H1 (cell line): ENCODE measurements around the gene CUEDC1. TPM values are rescaled to one million over a fixed set of nuclear protein-coding genes. Genes with fewer than 3 reads are reported as not detected.

Experiments
- E2F6 ChIP-seq: IDR thresholded peaks from 2 replicates; pipeline ENCODE4 v1.6.1; 2012; ENCODE audit warnings: inconsistent platforms
- EP300 ChIP-seq, 2 experiments: IDR thresholded peaks; 1 replicate in 1 of 2; 2 replicates in 1 of 2; pipeline ENCODE4 v1.6.1; 2011 to 2012; ENCODE audit warnings: low read depth in 2 of 2, low read length in 2 of 2, mild to moderate bottlenecking in 2 of 2, borderline replicate concordance in 1 of 2, inconsistent platforms in 1 of 2, moderate library complexity in 1 of 2
- FOSL1 ChIP-seq: IDR thresholded peaks from 2 replicates; pipeline ENCODE4 v1.6.1; 2011; ENCODE audit warnings: mild to moderate bottlenecking, low read depth, low read length, moderate library complexity; ENCODE audit not compliant: insufficient read depth
- GABPA ChIP-seq: IDR thresholded peaks from 2 replicates; pipeline ENCODE4 v1.6.1; 2011; ENCODE audit warnings: mild to moderate bottlenecking, low read length, moderate library complexity, borderline replicate concordance; ENCODE audit not compliant: insufficient read depth
- HDAC2 ChIP-seq, 2 experiments: fragments of 300-600 bp in 1 of 2; sonication (generic) in 1 of 2; IDR thresholded peaks; 2 replicates each; pipeline ENCODE4 v1.6.1; 2011 to 2012; ENCODE audit warnings: low read depth in 2 of 2, low read length in 2 of 2, mild to moderate bottlenecking in 2 of 2, moderate library complexity in 2 of 2, borderline replicate concordance in 1 of 2, inconsistent platforms in 1 of 2
- KDM5A ChIP-seq: fragments of 200-600 bp; IDR thresholded peaks from 2 replicates; pipeline ENCODE4 v1.7.1; 2012; ENCODE audit warnings: mild to moderate bottlenecking, low read length, inconsistent platforms, mixed read lengths
- SRF ChIP-seq: IDR thresholded peaks from 2 replicates; pipeline ENCODE4 v1.6.1; 2011; ENCODE audit warnings: mild to moderate bottlenecking, low read depth, low read length, moderate library complexity
- polyA plus RNA-seq, 7 experiments: library from polyadenylated mRNA; depleted of rRNA in 3 of 7; stranded (reverse) in 5 of 7; unstranded in 2 of 7; fragments of >200 nt in 5 of 7; fragments of 200-250 nt in 2 of 7; gene quantifications; 1 replicate in 5 of 7; 2 replicates in 1 of 7; 4 replicates in 1 of 7; pipeline versions ENCODE4 v1.2.1 to v1.2.3, GENCODE V29; 2011 to 2013; ENCODE audit warnings: missing spikeins in 2 of 7, mixed read lengths in 2 of 7
- total RNA-seq: library from RNA; stranded (reverse); fragmentation: NEBNext Ultra II Directional; extraction: Animal tissue kit (Norgen Biotek cat#: 25700); gene quantifications from 2 replicates; pipeline ENCODE4 v1.2.1, GENCODE V29; 2021

CUEDC1 gene
- total and polyA plus RNA-seq, 2 of the 8 experiments (the other 6 are each of a cell fraction or from before 2014, with no cell fraction given): 4.0 to 10.7 TPM

GRCh38 chr17:57842280-57842679, 112.9 kb downstream of the CUEDC1 start (continued):
- TF ChIP-seq FOSL1: no peak
- no peak for TF ChIP-seq HDAC2 (IDR thresholded peaks at IDR 0.05; ENCODE audit: borderline replicate concordance in 1 of 2, low read depth in 2 of 2, low read length in 2 of 2)
- no peak for TF ChIP-seq KDM5A
- TF ChIP-seq E2F6: no peak
- no peak for TF ChIP-seq EP300 (IDR thresholded peaks at IDR 0.05; ENCODE audit: borderline replicate concordance in 1 of 2, low read depth in 2 of 2, low read length in 2 of 2)
- TF ChIP-seq SRF: no peak
- TF ChIP-seq GABPA: no peak
